DMS 273 (cell line): ENCODE data around the gene CNNM1.
A peak's percentile ranks its signal among the peaks of the same experiment; 100 is the strongest.

Source experiments
- DNase-seq: peaks from one replicate; lab custom pipeline; 2025; ENCODE audit not compliant: unreplicated experiment; lab: John Stamatoyannopoulos, UW

CNNM1 gene

DNA sequence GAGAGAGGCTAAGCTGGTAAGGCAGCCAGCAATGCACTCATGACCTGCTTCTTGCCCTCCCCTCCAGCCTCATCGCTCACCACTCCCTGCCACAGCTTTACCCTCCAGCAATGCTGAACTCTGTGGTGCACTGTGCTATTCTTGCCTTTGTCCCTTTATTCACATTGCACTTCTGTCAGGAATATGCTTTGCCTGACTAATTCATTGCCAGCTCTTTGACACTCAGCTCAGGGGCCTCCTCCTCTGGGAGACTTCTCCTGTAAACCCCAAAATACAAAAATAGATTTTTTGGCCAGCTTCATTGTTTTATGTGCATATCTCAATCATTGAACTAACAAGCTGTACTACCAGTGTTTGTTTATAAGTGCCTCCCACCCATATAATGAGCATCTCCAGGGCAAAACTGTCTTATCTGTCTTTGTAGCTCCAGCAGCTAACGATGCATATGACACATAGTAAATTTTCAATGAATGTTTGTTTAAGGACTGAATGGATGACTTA lies 8.2 kb downstream of the CNNM1 start:
- no peak for DNase-seq

DNA sequence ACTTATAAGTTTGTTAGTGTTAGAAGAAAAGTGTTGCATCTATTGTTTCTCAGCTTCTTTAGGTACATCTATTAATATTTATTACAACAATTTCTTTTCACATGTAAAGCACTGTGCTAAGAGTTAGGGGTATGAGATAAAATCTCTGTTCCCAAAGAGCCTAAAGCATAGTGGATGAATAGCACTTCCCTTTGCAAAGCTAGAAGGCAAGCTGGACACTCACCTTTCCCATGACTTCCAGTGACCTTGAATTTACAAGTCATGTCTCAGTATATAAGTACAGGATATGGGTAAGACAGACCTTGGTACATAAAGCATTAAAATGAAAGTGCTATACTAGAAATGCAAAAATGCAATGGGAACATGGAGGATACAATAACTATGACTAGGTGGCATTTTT lies 8.7 kb downstream of the CNNM1 start:
- no peak for DNase-seq

DNA sequence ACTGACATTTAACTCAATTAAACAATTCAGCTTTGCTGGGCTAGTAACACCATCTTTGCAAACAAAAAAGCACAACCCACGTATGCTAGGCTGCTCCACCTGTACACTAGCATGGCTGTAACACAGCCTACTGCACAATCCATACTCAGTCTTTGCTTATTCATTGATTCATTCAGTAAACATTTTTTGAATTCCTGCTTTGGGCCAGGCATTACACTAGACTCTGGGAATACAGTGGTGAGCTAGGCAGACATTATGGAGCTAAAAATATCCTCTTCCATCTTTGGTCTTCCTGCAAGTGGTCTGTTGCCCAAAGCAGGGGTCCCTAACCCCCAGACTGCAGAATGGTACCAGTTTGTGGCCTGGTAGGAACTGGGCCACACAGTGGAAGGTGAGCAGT lies 9.9 kb downstream of the CNNM1 start:
- no peak for DNase-seq

DNA sequence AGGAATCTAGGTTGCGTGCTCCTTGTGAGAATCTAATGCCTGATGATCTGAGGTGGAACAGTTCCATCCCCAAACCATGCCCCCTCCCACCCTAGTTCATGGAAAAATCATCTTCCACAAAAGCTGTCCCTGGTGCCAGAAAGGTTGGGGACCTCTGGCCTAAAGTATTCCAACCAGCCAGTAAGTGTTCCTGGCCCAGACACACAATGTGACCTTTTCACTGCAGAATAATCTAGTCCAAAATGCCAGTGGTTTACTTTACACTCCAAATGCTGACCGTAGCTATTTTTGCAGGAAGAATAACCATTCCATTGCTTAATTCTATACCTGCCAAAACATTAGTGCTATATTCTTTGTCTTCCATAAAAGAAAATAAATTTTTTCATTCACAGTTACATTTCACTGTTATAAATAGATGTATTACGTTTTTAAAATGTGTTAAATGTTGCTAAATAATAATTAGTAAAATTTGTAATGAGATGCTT lies 10.4 kb downstream of the CNNM1 start:
- no peak for DNase-seq

DNA sequence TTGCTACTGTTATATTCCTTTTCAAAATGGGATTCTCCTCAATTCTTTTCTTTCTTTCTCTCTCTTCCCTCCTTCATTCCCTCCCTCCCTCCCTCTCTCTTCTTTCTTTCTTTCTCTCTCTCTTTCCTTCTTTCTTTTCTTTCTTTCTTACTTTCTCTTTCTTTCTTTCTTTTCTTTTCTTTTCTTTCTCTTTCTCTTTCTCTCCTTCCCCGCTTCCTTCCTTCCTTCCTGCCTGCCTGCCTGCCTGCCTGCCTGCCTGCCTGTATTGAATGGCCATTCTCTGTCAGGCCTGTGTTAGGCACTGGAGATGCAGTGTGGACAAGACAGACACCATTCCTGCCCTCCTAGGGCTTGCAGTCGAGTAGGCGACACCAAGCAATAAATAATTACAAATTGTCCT lies 11.5 kb downstream of the CNNM1 start:
- no peak for DNase-seq

DNA sequence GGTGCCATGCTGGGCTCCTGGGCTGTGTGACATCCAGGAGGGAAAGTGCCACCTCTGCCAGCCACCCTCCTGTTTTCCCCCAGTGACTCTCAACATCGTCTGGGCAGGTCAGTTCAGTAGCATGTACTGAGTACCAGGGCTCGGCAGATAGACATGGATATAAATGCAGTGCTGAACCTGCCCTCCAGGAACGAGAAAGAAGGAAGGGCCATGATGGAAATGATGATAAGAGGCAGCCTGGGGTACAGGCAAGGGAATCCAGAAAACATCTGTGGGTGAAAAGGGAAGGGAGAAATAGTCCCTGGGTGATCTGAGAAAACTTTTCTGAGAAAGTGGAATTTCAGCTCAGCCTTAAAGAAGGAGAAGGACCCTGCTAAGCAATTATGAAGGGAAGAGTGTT lies 12.1 kb downstream of the CNNM1 start:
- DNase-seq, result no peak

DNA sequence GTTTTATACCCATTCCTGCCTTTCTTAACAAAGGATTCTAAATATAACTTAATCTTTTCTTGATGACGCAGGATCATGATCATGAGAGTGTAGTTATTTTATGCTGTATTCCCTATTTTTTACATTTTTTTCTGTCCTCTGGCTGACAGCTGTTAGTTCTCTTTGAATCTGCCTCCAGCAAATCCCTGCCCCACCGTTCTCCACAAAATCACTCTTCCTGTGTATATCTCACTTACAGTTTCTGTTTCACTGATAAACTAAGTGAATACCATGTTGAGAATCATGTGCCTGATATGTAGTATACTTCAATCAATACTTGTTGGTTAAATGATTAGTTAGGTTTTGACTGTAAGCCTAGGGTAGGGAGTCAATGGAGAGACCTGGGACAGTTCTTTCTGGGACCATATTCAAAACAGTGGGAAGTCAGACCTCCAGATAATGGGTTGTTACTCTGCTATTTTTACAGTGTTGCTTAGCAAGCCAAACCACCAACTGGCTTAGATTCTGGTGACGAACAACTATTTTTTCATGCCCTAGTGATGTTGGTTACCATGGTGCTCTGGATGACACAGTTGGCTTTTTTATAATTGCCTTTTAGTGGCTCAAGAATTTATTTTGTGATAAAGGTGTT lies 12.8 kb downstream of the CNNM1 start:
- no peak for DNase-seq

DNA sequence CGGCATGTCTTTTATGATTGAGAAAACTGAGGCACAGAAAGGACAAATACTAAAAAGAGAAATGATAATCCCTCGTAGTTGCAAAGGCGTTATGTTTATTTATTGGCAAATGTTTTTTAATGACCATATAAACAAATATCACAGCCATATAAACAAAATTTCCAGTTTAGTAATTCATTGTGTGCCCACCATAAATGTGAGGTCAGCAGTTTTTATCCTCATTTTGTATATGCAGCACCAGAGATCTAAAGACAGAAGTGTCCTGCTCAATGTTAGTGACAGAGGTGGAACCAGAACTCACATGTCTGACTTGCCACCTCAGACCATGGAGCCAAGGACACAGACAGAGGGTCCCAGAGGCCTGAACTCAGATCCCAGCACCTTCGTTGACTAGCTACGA lies 14.1 kb downstream of the CNNM1 start:
- no peak for DNase-seq

DNA sequence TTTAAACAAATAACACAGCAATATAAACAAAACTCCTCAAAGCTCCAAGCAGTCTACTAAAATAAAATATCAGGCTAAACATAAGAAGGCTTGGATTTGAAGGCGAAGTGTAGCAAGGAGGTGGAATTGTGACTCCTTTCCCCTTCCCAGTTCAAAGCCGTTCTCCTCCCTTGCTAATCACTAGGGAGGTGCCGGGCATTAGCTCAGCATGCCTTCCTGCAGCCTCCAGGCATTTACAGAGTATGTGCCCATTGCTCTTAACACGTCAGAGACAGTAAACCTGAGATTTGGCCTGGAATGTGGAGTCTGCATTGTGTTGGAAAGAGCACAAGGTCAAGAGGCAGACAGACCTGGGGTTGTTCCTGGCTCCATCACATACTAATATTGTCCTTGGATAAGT lies 15.6 kb downstream of the CNNM1 start:
- DNase-seq, result no peak

DNA sequence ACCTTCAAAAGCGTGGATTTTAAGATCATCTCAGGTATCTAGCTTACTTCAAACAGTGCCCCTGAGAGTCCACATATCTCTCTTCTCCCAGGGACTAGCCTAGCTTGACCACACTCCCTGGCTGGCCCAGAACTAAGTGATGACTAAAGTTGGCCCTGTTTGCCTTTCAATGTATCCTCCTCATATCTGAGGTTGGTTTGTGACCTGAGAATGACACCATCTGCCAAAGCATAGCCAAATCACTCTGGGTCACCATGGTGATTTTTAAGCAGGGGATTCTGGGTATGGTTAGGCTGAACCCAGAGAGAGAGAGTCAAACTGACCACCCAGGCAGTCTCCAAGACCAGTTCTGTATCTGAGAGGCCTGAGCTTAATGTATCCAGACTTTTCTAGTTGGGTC lies 16.2 kb downstream of the CNNM1 start:
- DNase-seq, result peak; percentile 8

DNA sequence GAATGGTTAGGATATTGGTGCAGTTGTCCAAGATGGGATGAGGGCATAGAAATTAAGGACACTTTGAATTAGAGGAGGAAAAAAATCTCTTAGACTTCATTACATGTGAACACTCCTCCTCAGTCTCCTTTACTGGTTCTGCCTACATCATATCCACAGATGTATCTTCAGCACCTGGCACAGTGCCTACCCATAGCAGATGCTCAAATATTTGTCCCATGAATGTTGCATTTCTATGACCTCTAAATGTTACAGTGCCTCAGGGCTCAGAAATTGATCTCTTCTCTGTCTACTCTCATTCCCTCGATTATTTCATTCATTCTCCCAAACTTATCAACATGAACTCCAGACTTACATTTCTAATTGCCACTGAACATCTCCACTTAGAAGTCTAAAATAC lies 17.1 kb downstream of the CNNM1 start:
- DNase-seq, result peak; percentile 79

DNA sequence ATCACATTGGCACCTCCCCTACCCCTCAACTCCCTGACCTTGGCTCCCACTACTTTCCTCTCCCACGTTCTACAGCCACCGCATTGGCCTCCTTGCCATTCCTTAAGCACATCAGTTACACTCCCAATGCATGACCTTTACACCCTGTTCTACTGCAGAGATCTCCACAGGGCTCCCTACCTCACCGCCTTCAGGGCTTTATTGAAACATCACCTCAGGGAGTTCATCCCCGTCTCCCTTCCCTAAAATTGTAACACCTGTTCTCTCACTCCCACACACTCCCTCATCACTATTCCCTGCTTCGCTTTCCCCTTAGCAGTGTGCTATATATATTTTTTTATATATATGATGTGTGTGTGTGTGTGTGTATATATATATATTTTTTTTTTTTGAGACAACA lies 18.5 kb downstream of the CNNM1 start:
- no peak for DNase-seq

DNA sequence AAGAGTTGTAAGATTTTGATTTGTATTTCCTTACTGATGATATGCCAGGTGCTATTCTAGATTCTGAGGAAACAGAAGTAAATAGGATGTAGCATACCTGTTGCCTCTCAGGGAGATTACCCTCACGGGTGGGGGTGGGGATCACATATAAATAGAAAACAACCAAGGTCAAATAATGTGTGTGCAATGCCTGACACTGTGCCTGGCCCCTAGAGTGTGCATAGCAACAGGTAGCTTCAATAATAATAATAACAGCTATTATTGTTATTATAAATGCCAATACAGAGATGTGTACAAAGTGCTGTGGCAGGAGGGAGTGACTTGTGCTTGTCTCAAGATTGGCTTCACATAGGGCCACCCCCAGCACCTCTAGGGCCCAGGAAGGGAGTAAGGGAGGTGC lies 24.0 kb downstream of the CNNM1 start:
- no peak for DNase-seq

DNA sequence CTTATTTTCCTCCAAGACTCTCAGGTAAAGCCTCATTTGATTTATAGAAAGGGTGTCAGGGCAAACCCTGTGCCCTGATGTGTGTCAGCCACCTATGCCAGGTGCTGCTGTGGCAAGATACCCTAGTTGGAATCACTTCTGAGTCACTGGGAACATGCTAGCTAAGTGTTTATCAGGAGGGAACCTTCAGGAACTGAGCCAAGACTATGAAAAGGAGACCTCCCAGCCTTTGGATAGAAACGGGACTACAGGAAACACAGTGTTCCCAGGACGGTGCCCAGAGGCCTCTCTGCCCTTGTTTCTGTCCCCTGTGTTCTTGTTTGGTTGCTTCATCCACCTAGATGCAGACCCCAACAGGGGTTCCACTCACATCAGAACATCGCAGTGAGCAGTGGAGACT lies 28.5 kb downstream of the CNNM1 start:
- DNase-seq, result no peak

DNA sequence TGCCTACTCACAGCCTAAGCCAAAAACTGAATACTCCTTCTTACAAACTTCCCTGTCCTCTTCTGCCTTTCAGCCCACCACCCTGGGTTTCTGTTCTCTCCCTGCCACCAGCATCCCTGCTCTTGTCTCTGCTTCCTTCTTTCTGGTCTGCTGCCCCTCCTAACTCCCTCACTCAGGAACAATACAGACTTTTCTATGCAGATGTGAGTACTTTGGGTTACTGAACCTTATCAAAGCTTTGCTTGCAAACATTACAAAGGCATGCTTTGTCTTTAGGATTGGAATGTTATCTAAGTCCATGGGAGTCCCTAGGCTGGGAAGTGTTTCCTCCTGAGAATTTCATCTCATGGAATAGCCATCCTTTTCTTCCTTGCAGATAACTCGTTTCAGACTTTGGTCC lies 28.9 kb downstream of the CNNM1 start:
- DNase-seq, result no peak

DNA sequence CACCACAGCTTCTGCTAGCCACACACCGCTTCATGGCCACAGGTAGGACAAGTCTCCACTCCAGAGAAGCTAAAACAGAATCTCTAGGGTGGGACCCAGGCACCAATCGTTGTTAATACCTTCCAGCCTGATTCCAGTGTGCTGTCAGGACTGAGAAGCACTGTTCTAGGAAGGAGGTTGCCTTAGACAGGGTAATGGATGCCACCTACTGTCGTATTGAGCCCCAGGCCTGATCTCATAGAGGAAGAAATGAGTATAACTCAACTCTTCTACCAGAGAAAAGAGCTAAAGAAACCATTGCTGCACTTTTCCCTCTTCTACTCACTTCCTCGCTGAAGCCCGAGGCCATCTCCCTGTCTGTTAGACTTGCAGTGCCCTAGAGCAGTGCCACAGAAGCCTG lies 31.8 kb downstream of the CNNM1 start:
- DNase-seq, result no peak

DNA sequence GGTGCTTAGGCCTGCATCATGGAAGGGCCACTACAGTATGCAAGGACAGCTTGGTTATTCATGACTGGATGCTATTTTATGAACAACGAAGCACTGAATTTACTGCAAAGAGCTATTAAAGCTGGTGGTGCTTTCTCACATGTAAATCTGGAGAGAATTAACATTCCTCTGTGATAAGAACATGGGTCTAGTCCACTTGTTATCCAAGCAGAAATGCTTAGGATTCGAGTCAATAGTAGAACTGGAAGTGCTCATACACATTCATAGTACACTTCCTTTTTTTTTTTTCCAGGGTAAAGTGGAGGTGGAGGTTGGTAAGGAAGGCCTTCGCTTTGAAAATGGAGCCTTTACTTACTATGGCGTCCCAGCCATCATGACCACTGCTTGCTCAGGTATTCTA lies 35.0 kb downstream of the CNNM1 start:
- no peak for DNase-seq

DNA sequence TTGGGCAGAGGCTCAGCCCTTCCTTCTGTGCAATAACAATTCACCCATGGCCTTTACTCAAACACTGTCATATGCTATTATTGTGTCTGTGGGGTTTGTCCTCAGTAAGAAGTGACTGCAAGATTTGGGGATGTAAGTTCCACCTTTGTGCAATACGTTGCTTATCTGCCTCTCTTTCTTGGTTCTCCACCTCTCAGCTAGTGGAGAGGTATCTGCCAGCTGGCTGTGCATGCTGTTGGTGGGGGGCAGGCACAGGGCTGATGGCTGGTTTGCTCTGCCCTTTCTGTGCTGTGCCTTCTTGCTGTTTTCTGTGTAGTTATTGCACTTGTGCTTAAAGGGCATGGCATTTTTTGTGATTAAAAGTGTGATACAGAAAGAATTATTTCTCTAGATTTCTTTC lies 36.2 kb downstream of the CNNM1 start:
- DNase-seq, result no peak

DNA sequence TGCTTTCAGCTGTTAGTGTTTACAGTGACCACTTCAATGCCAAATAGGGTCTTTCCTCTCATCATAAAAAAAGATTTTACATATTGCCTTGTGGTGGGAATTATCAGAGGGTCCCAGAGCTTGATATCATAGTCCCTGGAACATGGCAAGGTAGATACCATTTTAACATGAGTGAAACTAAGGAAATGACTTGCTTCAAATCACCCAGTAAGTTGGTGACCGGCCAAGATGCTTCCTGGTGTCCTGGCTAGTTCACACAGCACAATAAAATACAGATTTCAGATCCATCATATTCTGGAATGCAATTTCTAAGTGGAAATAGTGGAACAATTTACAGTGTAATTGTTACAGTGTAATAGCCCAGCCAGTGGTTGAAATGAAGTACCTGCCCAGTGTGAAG lies 36.6 kb downstream of the CNNM1 start:
- DNase-seq, result no peak

DNA sequence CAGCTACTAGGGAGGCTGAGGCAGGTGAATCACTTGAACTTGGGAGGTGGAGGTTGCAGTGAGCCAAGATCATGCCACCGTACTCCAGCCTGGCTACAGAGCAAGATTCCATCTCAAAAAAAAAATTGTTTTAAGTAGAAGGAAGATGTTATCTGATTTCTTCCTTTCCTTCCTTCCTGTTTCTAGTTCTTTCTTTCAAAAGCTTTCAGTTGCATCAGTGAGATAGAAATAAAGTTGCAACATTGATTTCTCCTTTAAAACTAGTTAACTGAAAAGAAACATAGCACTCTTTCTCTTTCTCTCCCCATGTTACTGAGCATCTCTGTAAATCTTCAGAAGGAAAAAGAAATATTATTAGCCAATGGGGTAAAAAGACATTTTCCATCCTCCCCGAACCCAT lies 37.5 kb downstream of the CNNM1 start:
- no peak for DNase-seq

DNA sequence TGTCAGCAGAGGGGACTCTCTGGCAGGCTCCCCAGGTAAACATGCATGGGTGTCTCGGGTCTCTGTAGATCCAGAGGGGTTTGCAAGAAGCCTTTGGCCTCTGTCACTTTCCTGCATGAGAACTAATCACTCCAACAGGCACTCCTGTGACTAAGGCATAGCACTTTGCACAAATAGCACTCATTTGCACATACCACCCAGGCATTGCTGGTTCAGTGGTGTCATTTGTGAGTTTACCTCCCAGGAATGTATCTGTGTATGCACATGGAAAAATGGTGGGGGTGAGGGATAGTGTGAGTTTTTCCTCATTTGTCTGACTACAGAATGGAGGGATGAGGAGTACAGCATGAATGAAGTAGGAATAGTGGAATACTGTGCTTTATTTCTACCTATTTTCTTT lies 39.5 kb downstream of the CNNM1 start:
- no peak for DNase-seq

DNA sequence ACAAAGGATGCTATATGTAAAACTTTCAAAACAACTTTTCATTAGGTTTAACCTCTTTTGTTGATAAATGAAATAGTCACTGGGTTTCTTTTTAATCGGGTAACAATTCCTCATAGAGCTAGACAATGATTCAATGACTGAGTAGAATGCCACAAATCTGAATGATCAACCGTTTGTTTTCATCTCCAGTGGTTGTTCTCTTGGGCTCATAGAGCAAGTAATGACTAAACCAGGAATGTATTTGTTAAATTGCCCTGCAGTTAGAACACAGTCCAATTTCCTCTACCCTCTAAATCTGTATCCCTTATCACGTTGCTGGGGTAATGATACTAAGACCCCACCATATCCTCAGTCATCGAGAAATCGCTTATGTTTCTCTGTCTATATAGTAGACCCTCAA lies 40.0 kb downstream of the CNNM1 start:
- DNase-seq, result no peak

DNA sequence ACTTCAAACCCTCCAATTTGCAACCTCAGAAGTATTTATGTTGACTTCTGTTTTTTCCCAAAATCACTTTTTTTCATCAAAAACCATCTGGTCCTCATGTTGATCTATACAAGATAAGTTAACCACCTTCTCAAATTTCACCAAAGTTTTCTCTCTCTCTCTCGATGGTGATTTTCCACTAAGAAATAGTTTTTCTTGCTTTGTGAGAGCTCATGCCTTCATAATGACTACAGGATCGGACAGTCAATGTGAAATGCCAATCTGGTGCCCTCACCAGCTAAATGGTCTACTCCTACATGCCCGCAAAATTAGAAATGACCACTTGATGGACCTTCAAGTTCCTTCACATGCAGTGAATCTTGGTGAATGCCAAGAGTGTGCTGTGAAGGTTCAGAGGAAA lies 40.4 kb downstream of the CNNM1 start:
- DNase-seq, result no peak
